GM21786 (cell line): ENCODE data around the gene INPP5A.
A peak's percentile ranks its signal among the peaks of the same experiment; 100 is the strongest.
"Not testable (repeated sequence)": the region's sequence is repeated elsewhere in the genome, so short reads cannot be mapped to it uniquely, and the experiment has no call there.

ENCODE experiments used
- ATAC-seq: cut with Tn5 transposase; IDR thresholded peaks from one replicate; pipeline ENCODE4 v1.9.1; 2021; ENCODE audit not compliant: unreplicated experiment

Gene INPP5A

GRCh38 chr10:132546567-132547420 lies 9.2 kb downstream of the INPP5A start:
- ATAC-seq: no peak

- ATAC-seq: no peak
These were observed 9.9 kb downstream of the INPP5A start for GRCh38 chr10:132547421-132547861.

DNA sequence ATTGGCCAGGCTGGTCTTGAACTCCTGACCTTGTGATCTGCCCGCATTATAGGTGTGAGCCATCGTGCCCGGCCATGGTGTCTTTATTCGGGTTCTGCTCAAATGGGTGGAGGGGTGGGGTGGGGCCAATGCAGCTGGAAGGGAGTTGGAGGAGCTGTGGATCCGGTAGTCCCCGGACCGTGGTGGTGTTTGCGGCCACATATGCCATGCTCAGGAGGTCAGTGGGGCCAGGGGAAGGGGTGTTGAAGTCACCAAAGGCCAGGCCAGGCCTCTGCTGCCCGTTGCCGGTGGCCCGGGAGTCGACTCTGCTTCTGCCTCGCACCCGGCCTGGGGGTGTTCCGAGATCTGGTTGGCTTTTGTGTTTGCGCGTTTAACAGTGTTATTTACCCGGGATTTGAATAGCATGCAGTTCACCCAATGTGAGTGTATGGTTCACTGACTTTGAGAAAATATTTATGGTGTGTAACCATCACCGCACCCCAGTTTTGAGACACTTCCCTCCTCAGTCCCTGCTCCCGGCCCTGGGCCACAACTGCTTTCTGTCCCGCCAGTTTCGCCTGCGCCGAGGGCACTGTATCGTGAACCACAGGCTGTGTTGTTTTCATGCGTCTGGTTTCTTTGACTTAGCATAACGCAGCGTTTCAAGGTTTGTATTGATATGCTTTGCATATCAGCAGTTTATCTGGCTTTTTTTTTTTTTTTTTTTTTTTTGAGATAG lies 10.7 kb downstream of the INPP5A start:
- ATAC-seq: no peak

DNA sequence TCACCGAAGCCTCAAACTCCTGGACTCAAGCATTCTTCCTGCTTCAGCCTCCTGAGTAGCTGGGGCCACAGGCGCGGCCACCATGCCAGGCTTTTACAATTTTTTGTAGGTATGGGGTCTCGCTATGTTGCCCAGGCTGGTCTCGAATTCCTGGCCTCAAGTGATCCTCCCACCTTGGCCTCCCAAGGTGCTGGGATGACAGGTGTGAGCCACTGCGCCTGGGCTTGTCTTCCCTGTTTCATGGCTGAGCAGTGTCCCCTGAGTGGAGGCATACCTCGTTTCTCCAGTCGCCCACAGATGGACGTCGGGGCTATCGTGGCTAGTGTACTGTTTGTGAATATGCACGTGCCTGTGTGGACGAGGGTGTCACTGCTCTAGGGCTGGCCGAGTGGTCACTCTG lies 11.3 kb downstream of the INPP5A start:
- ATAC-seq: no peak

DNA sequence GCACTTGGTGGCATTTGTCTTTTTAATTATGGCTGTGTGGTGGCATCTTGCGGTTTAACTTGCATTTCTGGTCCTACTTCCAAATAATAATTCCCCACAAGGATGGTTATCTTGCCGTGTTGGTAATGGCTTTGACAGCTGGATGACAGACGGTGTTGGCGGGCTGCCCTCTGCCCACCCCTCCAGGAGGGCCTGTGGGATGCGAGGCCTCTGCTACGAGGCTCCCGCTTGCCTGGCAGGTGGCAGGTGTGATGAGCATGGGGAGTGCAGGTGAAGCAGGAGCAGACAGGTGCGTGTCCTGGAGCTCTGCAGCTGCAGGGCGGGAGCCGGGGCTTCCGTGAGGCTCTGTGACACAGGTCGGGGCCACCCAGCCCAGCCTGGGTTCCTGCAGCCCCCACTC lies 11.8 kb downstream of the INPP5A start:
- ATAC-seq: no peak

DNA sequence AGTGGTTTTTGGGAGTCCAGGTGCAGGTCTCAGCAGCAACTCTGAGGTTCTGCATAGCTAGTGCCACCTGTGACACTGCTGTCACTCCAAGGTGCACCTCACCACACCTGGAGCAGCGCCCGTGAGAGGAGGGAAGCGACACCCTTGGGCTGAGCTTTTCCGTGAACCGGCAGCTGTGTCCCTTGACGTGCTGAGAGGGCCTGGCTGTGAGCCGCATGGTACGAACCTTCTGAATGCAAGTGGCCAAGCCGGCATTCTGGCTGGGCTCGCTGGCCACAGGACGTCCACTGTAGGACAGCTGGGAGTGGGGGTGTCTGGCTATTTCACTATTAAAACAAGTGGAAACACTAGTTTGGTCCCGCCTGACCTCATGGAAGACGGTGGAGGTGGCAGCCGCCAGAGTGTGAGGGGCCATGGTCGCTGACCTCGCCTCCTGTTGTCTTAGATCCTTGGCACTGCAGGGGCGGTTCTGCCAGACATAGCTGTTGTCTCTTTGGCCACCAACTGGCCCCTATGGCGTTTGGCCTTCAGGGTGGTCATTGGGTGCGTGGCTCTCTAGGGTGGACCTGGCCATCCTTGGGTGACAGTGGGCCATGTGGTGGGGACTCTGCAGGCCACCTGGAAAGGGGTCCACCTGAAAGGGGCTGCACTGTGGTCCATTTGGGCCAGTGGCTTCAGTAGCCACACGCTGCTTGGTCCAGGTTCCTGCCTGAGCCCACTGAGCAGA lies 12.9 kb downstream of the INPP5A start:
- ATAC-seq: no peak

GRCh38 chr10:132551093-132551807 lies 13.7 kb downstream of the INPP5A start:
- peak; percentile 61 for ATAC-seq

DNA sequence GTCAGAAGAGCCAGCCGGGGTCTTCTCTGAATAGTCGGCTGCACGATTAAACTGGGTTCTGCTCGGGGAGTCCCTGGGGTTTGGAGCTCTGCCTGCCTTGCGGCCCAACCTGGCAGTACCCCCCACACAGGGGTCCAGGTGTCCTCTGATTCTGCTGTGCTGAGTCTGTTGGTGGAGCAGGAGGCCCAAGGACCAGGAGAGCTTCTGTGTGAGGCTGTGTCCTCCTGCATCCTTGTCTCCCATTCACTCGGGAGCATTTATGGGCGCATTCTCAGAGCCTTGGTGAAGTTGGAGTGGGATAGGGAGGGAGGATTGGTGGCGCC lies 14.2 kb downstream of the INPP5A start:
- ATAC-seq: no peak

DNA sequence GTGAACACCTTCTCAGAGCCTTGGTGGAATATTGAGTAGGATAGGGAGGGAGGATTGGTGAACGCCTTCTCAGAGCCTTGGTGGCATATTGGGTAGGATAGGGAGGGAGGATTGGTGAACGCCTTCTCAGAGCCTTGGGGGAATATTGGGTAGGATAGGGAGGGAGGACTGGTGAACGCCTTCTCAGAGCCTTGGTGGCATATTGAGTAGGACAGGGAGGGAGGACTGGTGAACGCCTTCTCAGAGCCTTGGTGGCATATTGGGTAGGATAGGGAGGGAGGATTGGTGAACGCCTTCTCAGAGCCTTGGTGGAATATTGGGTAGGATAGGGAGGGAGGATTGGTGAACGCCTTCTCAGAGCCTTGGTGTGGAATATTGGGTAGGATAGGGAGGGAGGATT lies 15.0 kb downstream of the INPP5A start:
- ATAC-seq: not testable (repeated sequence)

GRCh38 chr10:132553568-132553967 lies 16.0 kb downstream of the INPP5A start:
- not testable (repeated sequence) for ATAC-seq

DNA sequence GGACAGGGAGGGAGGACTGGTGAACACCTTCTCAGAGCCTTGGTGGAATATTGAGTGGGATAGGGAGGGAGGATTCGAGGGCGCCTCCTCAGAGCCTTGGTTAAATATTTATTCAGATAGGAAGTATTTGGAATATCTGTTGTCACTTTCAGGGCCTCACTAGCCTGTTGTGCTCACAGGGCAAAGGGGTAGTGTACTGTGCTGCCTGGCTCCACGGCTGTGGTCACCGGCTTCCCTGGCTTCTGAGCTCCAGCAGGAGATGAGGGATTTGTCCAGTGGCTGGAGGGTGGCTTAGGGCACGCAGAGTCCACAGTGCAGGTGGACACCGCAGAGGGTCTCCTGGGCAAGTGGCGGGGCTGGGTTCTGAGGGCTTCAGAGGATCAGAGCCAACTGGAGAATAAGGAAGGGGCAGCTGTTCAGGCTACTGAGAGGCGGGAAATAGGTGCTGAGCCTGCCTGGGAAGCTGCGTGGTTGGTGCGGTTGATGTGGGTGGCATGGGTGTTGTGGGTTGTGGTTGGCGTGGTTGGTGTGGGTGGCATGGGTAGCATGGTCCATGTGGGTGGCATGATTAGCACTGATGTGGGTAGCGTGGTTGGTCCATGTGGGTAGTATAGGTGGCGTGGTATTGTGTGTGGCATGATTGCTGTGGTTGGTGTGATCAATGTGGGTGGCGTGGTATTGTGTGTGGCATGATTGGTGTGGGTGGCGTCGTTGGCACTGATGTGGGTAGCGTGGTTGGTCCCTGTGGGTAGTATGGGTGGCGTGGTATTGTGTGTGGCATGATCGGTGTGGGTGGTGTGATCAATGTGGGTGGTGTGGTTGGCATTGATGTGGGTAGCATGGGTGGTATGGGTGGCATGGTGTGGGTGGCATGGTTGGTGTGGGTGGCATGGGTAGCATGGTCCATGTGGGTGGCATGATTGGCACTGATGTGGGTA lies 16.7 kb downstream of the INPP5A start:
- ATAC-seq: no peak

DNA sequence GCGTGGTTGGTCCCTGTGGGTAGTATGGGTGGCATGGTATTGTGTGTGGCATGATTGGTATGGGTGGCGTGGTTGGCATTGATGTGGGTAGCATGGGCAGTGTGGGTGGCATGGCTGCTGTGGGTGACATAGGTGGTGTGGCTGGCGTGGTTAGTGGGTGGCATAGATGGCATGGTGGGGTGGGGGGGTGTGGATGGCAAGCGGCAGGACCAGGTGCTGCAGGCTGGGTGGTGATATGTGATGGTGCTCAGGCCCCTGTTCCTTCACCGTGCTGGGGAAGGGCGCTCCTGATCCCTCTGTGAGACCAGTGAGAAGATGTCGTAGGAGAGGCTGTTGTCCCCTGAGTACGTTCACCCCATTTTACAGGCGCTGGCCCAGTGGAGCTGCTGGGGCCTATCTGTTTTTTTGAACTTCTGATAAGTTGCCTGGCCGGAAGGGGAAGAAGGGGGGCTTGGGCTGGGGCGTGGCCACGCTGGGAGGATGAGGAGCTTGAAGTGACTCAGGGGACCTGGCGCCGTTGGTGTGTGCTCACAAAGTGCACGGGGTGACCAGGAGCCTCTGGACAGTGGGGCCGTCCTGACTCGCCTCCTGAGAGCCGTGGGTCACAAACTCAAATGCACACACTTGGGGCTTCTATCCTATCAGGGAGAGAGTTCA lies 17.5 kb downstream of the INPP5A start:
- ATAC-seq: no peak

GRCh38 chr10:132555648-132556575 lies 18.3 kb downstream of the INPP5A start:
- no peak for ATAC-seq

GRCh38 chr10:132556994-132557441 lies 19.4 kb downstream of the INPP5A start:
- no peak for ATAC-seq

- no peak for ATAC-seq
These were observed 20.3 kb downstream of the INPP5A start for GRCh38 chr10:132557696-132558515.

DNA sequence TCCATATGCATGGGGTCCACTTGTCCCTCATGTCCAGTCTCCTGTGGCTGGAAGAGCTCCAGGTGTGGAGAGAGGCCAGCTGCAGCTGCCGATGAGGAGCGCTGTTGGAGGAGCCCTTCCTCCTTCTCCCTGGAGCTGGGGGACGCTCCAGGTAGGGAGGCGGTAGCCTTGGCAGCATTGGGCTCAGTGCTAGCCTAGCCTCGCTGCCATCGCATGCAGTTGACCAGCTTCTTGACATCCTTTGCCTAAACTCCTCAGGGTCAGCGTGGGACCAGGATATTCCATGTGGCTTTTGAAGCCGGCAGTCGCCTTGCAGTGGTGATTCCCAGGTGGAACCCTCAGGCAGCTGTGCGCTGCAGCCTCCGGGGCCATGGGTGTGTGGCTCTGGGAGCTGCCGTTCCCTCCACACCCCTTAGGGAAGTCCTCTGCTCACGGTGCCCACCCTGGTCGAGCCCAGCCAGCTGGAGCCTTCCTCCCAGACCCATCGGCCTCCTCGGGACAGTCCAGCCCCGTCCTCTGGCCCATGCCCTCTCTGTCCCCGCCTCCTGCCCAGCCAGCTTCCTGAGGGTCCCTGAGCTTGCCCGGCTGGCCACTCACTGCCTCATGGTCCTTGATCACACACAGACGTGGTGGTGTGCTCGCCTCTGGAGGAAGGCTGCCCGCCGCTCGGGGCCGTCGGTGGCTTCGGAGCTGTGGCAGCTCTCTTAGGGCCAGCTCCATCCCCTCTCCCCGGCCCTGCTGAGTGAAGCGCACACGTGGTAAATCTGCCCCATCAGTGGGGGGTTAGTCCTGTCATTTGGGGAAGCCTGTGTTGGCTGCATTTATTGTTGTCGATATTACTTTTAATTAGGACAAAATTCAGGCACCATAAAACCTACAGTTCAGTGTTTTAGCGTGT lies 21.2 kb downstream of the INPP5A start:
- ATAC-seq: no peak
